Measurements from ENCODE around the gene PML.
"Not testable (repeated sequence)": the region's sequence is repeated elsewhere in the genome, so short reads cannot be mapped to it uniquely, and the experiment has no call there.

PML gene

DNA sequence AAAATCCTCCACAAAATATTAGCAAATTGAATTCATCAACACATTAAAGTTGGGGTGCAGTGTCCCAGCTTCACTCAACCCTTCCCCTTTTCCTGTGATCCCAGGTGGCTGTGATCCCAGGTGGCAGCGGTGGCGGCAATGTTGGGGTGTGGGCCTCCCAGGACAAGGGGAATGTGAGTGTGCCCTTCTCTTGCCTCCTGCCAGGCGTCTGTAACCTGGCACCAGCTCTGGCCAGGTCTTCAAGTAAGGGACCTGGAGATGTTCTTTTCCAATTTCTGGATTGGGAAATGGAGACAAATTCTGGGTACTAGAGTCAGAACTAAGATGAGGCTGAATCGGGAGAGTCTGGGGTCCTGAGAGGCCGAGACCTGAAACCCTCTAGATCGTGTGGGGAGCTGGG lies 67.7 kb downstream of the PML start:
- DNase-seq, result no peak

DNA sequence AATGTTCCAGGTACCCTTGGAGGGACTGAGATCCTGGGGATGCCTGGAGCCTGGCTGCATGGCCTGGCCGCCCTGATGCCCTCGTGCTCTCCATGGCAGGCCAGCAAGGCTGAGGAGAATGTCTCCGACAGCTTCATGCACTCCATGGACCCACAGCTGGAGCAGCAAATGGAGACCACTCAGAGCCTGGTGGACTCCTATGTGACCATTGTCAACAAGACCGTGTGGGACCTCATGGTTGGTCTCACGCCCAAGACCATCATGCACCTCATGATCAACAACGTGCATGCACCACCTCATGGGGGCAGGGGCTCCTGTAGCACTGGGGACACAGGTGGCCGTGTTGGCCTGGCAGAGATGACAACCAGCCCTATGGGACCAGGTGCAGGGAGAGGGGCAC lies 68.2 kb downstream of the PML start:
- no peak for DNase-seq

GRCh38 chr15:74063425-74064146 lies 69.1 kb downstream of the PML start:
- not testable (repeated sequence) for DNase-seq

DNA sequence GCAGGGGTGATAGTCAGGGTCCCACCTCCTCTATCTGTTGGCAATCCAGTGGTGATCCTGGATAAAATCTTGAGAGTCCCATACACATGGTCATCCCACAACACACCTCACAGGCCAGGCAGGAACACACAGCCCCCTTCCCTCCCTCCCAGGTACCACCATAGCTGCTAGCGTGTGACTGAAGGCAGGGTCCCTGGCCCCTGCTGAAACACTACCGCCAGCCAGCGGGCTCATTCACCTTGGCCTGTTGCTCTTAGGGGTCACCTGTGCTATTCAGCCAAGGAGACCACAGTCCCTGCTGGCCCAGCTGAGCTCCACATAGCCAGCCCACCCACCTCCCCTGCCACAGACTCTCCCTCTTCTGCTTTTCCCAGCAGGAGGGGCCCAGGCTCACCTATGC lies 69.7 kb downstream of the PML start:
- DNase-seq, result not testable (repeated sequence)

DNA sequence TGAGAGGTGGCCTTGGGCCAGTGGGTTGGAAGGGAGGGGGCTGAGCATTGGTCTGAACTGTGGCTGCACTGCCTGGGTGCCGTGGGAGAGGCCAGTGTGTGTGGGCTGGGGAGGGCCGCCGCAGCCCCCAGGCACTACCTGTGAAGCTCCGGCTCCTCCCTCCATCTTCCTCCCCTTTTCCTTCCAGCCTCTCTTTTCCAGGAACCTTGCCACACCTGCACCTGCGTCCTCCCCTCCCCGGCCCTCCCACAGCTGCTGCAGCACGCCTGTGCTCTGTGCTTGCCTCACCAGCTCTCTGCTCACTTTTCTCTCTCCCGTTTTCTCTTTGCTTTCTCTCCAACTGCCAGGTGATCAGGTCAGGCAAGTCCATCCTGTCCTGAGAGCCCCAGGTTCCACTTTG lies 70.3 kb downstream of the PML start:
- DNase-seq, result not testable (repeated sequence)

- not testable (repeated sequence) for DNase-seq
Observed at GRCh38 chr15:74065684-74066411, 71.3 kb downstream of the PML start.

DNA sequence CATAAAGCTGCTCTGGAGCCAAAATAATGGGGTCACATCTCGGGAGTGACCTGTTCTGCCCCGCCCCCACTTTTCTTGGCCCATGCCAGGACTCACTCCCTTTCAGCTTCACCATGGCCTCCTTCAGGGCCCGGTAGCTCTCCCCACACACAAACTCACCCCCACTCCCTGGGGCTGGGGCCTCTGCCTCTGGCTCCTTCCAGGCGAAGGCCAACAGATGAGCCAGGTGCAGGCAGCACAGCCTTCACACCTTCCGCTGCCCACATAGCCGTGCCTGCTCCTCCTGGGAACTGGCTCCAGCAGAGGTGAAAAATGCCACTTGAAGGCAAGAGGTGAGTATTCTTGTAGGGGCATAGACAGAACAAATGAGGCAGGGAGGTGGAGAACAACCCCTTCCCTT lies 77.1 kb downstream of the PML start:
- not testable (repeated sequence) for DNase-seq

- DNase-seq, result not testable (repeated sequence)
Observed at GRCh38 chr15:74072132-74072531, 77.6 kb downstream of the PML start.

GRCh38 chr15:74072614-74073337 lies 78.3 kb downstream of the PML start:
- DNase-seq, result not testable (repeated sequence)

GRCh38 chr15:74075781-74076180 lies 81.3 kb downstream of the PML start:
- DNase-seq, result not testable (repeated sequence)

GRCh38 chr15:74082450-74082849 lies 87.9 kb downstream of the PML start, which contains the start of gene GOLGA6A:
GOLGA6A (minus strand) TSS chr15:74082550; CDS start chr15:74082509, 41 bp downstream.
- DNase-seq, result not testable (repeated sequence)

DNA sequence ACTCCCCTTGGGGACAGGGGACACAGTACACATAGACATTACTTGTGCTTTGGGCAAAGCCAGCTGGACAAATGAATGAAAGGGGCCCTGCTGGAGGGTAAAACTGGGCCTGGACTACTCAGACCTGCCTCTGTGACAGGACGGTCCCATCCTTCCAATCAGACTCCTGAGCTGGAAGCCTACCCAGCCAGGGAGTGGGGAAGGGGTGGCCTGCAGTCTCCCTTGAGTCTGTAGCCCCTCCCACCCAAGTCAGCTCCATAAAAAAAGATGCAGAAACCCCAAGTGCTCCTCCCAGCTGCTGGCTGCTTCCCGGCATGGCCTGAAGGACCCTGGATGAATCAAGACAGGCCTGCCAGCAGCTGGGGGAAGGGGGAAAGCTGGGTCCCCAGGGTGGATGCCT lies 100.1 kb downstream of the PML start:
- not testable (repeated sequence) for DNase-seq

- DNase-seq, result not testable (repeated sequence)
Observed at GRCh38 chr15:74095610-74096009, 101.1 kb downstream of the PML start.

DNA sequence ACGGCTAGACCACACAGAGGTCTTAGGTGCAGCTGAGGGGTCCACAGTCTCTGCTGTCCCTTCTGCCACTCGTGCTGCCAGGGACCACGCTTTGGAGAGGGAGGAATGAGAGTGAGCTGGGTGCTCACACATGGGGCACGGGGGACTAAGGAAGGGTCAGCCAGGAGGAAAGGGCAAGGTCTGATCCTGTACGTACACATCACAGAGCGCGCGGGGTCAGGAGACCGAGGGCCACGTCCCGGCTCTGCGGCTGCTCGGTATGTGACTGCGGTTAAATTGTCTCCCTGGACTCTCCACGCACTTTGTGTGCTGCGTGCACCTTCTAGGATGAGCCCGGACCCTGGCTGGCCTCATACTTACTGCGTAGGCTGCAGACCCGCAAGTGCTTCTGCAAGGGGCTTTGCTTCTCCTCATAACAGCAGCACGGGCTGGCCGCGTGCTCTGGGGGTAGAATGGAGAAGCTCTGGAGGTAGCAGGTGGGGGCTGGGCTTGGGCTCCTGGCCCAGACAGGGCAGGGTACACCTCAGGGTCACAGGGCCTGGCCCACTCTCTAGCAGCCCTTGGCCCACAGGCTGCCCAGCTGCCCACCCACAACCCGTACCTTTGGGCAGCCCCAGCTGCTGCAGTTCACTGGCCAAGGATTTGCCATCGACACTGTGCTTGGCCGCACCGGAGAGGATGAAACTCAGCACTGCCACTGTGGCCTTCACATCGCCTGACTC lies 102.4 kb downstream of the PML start:
- DNase-seq, result not testable (repeated sequence)

Measured in GOT3 (cell line).